ENCODE data around the gene ICAM2.

The ICAM2 gene

DNA sequence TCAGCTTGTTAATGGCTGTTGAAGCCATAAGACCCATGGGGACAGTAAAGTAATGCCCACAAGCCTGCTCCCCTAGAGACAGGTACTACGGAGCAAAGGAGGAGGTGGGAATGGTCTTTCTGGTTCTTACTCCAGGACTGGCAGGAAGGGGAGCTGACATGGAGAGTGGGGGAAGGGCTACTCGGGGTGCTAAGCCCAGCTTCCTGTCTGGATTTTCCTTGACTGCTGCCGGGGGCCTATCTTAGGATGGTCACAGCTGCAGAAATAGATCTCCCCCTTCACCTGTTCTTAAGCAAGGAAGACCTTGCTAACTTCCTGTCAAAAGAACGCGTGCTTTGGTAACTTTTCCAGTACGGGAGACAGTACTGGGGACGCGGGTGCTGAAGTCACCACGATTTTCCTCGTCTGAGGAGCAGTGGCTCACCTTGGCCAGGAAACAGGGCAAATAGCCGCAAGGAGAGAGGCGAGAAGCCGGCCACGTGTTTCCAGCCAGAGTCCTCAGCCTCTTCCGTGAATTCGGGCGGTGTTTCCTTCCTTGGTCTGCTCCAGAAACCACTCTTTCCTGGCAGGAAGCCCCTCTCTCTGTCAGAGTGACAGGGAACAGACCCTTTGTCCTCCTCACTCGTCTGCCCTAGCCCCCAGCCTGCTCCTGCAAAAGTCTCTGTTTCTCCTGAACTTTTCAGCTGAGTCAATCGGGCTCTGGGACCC lies 22.9 kb downstream of the ICAM2 start:
- no peaks in the 10 kb centered on the region; the same call in none of the 2 replicates for H3K27me3 ChIP-seq (replicated peaks; ENCODE audit: control insufficient read depth, insufficient read depth, low read length)
- no peak for DNase-seq (ENCODE audit: extremely low read depth, insufficient read length)
- peaks cover 5% of the 10 kb centered on the region for H3K36me3 ChIP-seq (ENCODE audit: control insufficient read depth, insufficient read depth, low read length)
- TF ChIP-seq, protein P1, sequence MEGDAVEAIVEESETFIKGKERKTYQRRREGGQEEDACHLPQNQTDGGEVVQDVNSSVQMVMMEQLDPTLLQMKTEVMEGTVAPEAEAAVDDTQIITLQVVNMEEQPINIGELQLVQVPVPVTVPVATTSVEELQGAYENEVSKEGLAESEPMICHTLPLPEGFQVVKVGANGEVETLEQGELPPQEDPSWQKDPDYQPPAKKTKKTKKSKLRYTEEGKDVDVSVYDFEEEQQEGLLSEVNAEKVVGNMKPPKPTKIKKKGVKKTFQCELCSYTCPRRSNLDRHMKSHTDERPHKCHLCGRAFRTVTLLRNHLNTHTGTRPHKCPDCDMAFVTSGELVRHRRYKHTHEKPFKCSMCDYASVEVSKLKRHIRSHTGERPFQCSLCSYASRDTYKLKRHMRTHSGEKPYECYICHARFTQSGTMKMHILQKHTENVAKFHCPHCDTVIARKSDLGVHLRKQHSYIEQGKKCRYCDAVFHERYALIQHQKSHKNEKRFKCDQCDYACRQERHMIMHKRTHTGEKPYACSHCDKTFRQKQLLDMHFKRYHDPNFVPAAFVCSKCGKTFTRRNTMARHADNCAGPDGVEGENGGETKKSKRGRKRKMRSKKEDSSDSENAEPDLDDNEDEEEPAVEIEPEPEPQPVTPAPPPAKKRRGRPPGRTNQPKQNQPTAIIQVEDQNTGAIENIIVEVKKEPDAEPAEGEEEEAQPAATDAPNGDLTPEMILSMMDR (IDR thresholded peaks at IDR 0.05; ENCODE audit: insufficient read depth, low read length, poor library complexity, severe bottlenecking) = no peak
- H3K4me3 ChIP-seq (replicated peaks; ENCODE audit: low read depth, low read length) = no peak overlapping the region; the same call in 1 of the 2 replicates

DNA sequence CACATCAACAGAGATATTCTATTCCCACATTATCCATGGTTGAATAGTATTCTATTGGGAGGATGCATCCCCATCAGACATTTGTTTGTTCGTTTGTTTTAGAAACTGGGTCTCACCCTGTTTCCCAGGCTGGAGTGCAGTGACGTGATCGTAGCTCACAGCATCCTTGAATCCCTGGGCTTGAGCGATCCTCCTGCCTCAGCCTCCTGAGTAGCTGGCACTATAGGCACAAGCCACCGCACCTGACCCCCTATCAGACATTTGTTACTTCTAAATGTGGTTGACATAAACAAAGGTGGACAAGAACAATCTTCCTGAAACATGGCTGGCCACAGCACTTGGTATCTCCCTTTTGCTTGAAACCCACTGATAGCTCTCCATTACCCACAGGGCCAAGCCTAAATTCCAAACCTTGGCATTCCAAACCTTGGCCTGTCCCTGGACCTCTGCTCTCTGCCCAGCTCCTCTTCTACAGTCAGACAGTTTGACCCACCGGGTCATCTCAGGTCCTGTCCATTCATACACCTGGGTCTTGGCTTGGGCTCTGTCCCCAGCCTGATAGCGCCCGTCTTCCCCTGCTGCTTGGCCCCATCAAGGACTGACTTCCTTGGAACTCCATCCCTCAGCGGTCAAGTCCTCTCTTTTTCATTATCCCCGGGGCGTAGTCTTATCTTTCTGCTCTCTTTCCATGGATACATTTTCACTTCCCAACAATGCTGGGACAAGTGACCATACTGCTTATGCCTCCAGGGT lies 23.8 kb downstream of the ICAM2 start:
- TF ChIP-seq, protein P1 (IDR thresholded peaks at IDR 0.05; ENCODE audit: insufficient read depth, low read length, poor library complexity, severe bottlenecking) = no peak

DNA sequence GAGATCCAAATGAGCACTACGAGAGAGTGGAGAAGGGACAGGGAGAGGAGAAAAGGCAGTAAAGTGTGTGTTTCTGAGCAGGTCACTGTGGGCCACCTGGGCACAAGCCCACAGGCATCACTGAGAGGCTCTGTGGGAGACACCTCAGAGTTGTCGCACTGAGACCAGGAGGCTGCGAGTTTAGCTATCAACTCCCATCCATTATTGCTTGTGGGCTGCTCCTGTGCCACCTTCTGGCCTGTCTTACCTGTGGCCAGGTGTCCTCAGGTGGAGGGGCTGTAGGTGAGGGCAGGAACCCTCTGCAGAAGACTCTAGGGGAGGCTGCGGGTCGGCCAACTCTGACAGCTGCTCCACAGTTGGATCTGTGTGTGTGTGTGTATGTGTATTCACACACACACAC lies 24.8 kb downstream of the ICAM2 start:
- no peak for DNase-seq (ENCODE audit: extremely low read depth, insufficient read length)
- no peaks in the 10 kb centered on the region; the same call in none of the 2 replicates for H3K27me3 ChIP-seq (replicated peaks; ENCODE audit: control insufficient read depth, insufficient read depth, low read length)
- no peak overlapping the region for H3K4me3 ChIP-seq (replicated peaks; ENCODE audit: low read depth, low read length)
- no peaks in the 10 kb centered on the region for H3K36me3 ChIP-seq (ENCODE audit: control insufficient read depth, insufficient read depth, low read length)
- TF ChIP-seq, protein P1 (IDR thresholded peaks at IDR 0.05; ENCODE audit: insufficient read depth, low read length, poor library complexity, severe bottlenecking) = no peak

More for the DNA sequence above, 23.8 kb downstream of the ICAM2 start:
- DNase-seq (ENCODE audit: extremely low read depth, insufficient read length) = no peak
- Histone ChIP-seq H3K4me3 (replicated peaks; ENCODE audit: low read depth, low read length) (no peak overlapping the region), H3K36me3 (ENCODE audit: control insufficient read depth, insufficient read depth, low read length) (no peaks in the 10 kb centered on the region), H3K27me3 (replicated peaks; ENCODE audit: control insufficient read depth, insufficient read depth, low read length) (no peaks in the 10 kb centered on the region; the same call in none of the 2 replicates)

DNA sequence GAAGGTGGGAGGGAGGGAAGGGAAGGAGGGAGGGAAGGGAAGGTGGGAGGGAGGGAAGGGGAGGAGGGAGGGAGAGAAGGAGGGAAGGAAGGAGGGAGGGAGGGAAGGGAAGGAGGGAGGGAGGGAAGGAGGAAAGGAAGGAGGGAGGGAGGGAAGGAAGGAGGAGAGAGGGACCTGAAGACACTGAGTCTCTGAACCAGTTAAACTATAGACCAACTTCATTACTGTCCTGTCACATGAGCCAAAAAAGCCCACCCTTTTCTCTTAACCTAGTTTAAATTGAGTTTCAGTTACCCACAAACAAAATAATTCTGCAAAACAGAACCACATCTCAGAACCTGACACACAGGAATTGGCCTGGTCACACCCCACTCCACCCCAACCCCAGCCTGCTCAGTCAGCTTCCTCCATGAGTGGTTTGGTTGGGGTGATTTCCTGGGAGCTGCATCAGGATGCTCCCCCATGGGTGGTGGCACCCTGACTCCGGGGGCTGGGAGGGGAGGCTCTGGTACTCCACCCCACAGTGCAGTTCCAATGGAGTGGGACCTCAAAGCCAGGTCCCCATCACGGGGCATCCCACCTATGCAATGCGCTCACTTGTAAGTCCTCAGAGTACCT lies 27.0 kb downstream of the ICAM2 start:
- Histone ChIP-seq H3K4me3 (replicated peaks; ENCODE audit: low read depth, low read length) (no peak overlapping the region), H3K36me3 (ENCODE audit: control insufficient read depth, insufficient read depth, low read length) (no peaks in the 10 kb centered on the region), H3K27me3 (replicated peaks; ENCODE audit: control insufficient read depth, insufficient read depth, low read length) (no peaks in the 10 kb centered on the region; the same call in none of the 2 replicates)
- TF ChIP-seq, protein P1 (IDR thresholded peaks at IDR 0.05; ENCODE audit: insufficient read depth, low read length, poor library complexity, severe bottlenecking) = no peak
- DNase-seq (ENCODE audit: extremely low read depth, insufficient read length) = no peak

DNA sequence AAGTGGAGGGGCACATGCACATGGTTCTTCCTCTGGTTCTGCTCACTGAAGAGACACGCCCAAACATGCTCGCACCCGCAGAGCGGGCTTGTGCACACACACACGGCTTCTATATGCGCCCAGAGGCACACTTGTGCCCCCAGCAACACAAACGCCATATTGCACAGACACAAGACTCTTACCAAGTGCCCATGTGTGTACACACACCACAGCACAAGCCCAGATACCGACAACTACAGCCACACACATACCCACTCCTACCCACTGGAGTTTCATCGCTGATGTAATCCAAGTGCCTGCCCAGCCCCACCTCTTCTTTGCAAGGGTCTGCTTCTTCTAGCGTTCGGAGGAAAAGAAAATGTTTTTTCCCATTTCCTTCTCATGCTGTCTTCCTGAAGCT lies 28.8 kb downstream of the ICAM2 start:
- no peaks in the 10 kb centered on the region for H3K36me3 ChIP-seq (ENCODE audit: control insufficient read depth, insufficient read depth, low read length)
- TF ChIP-seq, protein P1 (IDR thresholded peaks at IDR 0.05; ENCODE audit: insufficient read depth, low read length, poor library complexity, severe bottlenecking) = no peak
- DNase-seq (ENCODE audit: extremely low read depth, insufficient read length) = no peak
- no peak overlapping the region for H3K4me3 ChIP-seq (replicated peaks; ENCODE audit: low read depth, low read length)
- H3K27me3 ChIP-seq (replicated peaks; ENCODE audit: control insufficient read depth, insufficient read depth, low read length) = no peaks in the 10 kb centered on the region; the same call in 1 of the 2 replicates
